Measurements from ENCODE around the gene THNSL1.

THNSL1 gene

GRCh38 chr10:25061711-25062449, 45.5 kb downstream of the THNSL1 start:
- DNase-seq, result no peak

DNA sequence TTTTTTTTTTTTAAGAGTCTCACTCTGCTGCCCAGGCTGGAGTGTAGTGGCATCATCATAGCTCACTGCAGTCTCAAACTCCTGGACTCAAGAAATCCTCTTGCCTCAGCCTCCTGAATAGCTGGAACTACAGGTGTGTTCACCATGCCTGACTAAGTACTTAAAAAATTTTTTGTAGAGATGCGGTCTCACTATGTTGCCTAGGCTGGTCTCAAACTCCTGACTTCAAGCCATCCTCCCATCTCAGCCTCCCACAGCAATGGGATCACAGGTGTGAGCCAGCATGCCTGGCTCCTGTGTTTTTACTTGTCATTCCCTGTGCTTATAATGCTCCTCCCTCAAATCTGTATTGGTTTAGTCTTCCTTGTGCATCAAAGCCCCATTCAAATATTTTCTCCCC, 46.7 kb downstream of the THNSL1 start:
- no peak for DNase-seq

GRCh38 chr10:25063644-25064043, 47.2 kb downstream of the THNSL1 start:
- no peak for DNase-seq

DNA sequence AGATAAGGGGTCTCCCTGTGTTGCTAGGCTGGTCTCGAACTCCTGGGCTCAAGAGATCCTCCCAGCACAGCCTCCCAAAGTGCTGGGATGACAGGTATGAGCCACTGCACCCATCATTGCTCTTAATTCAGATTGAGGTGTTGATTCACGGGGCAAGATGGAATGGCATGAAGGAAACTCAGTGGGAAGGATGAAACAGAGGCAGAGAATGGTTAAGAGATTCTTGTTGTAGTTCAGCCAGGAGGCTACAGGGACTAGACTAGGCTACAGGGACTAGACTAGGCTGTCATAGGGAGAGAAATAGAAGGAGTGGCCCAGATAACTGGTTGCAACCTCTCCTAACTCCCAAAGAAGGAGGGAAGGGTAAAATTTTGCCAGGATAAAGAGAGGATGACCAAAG, 48.0 kb downstream of the THNSL1 start:
- no peak for DNase-seq

- DNase-seq, result no peak
These were observed 49.5 kb downstream of the THNSL1 start for GRCh38 chr10:25065761-25066476.

DNA sequence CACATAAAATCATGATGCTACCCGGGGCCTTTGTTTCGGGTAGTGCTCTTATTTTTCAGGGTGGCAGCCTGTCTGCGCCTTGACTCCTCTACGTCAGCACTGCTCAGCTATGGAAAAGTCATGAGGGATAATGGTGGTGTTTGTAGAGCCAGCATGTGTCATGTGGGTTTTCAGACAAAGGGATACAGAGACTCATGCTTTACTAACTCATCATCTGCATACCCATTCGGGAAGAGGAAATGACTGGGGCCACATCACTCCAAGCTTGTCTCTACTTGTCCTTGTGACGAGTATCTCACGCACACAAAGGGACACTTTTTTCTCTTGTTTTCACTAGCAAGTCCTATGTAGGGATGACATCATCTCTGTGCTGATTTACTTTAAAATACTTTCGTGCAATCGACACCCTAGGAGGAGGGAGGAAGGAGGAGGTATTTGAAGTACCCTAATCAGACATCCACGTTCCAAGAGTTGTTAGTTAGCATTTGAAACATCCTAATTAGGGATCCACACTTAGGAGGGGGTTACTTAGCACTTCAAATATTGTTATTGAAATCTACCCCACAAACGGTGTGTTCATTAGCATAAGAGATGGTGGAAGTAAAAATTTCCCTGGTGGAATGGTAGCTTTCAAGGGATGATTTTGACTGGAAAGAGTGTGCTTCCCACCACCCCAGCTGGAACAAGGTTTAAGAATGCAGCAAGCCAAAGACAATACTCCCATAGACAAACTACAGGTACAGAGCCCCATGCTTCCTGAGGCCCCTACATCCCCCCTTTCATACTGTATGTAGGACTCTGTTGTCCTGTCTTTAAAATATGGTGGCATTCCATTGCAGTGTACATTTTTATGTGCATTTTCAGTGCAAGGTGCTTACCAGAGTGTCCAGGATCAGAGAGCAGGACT, 52.0 kb downstream of the THNSL1 start:
- no peak for DNase-seq

DNA sequence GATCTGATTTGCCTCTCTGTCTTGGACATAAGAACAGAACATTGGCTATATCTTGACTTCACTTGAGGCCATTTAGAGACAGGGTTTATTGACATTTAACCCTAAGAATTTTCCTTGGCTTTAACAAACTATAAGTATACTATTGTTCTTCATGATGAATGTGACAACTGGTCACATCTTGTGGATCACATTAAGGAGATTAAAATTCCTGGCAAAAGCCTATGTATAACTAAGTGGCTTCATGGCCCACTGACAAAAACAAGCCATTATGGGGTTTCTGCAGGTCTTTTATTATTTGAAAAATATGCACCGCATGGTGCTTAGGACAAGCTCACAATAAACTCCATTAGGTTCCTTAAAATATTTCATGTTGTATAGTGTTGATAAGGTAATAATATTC, 54.8 kb downstream of the THNSL1 start:
- DNase-seq, result no peak

- no peak for DNase-seq
These were observed 56.4 kb downstream of the THNSL1 start for GRCh38 chr10:25072786-25073185.

DNA sequence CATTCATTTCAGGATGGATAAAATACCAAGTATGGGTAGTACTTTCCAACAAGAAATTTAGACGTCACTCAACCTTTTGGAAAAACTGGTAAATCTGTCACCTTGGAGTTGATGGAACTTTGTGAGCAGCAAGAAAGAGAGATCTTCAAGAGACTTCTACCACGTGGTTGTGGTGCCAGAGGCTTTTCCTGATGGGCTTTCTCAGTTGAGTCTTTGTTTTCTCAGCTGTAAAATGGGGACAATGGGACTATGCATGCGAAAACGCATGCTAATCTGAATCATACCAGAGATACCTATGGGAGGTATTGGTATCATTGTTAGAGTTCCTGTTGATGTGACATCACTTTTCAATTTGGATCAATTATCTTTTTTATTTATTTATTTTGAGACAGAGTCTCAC, 59.4 kb downstream of the THNSL1 start:
- no peak for DNase-seq

Data from stimulated activated CD4-positive, alpha-beta T cell treated with anti-CD3 and anti-CD28 coated beads, Interleukin-2, amount 100 ng/mL, for 24 hours (primary cell).